Measurements from ENCODE around the gene NES.

The NES gene, protein sequence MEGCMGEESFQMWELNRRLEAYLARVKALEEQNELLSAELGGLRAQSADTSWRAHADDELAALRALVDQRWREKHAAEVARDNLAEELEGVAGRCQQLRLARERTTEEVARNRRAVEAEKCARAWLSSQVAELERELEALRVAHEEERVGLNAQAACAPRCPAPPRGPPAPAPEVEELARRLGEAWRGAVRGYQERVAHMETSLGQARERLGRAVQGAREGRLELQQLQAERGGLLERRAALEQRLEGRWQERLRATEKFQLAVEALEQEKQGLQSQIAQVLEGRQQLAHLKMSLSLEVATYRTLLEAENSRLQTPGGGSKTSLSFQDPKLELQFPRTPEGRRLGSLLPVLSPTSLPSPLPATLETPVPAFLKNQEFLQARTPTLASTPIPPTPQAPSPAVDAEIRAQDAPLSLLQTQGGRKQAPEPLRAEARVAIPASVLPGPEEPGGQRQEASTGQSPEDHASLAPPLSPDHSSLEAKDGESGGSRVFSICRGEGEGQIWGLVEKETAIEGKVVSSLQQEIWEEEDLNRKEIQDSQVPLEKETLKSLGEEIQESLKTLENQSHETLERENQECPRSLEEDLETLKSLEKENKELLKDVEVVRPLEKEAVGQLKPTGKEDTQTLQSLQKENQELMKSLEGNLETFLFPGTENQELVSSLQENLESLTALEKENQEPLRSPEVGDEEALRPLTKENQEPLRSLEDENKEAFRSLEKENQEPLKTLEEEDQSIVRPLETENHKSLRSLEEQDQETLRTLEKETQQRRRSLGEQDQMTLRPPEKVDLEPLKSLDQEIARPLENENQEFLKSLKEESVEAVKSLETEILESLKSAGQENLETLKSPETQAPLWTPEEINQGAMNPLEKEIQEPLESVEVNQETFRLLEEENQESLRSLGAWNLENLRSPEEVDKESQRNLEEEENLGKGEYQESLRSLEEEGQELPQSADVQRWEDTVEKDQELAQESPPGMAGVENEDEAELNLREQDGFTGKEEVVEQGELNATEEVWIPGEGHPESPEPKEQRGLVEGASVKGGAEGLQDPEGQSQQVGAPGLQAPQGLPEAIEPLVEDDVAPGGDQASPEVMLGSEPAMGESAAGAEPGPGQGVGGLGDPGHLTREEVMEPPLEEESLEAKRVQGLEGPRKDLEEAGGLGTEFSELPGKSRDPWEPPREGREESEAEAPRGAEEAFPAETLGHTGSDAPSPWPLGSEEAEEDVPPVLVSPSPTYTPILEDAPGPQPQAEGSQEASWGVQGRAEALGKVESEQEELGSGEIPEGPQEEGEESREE (N-terminal part only)

DNA sequence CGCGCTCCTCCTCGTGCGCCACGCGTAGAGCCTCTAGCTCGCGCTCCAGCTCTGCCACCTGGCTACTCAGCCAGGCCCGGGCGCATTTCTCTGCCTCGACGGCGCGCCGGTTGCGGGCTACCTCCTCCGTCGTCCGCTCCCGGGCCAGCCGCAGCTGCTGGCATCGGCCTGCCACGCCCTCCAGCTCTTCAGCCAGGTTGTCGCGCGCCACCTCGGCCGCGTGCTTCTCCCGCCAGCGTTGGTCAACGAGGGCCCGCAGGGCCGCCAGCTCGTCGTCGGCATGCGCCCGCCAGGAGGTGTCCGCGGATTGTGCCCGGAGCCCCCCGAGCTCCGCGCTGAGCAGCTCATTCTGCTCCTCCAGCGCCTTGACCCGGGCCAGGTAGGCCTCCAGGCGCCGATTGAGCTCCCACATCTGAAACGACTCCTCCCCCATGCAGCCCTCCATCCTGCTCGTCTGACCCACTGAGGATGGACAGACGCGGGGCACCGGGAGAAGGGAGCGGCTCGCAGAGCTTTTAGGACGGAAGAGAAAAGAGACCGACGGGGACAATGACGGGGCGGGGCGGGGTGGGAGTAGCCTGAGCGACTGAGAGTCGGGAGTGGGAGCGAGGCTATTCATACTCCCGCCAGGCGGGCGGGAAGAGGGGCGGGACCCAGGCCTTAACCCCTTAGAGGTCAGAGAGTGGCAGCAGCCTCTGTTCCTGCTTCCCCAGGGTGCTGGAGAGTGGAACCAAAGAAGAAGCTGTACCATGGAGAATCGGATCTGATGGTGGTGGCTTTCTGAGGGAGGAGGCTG, at the start of gene NES:
Gene NES, minus strand, starts transcription at position 588 of the 796 bp plus-strand sequence. Its CDS starts 143 bp downstream, at position 445.
- DNase-seq = peak; percentile 32

DNA sequence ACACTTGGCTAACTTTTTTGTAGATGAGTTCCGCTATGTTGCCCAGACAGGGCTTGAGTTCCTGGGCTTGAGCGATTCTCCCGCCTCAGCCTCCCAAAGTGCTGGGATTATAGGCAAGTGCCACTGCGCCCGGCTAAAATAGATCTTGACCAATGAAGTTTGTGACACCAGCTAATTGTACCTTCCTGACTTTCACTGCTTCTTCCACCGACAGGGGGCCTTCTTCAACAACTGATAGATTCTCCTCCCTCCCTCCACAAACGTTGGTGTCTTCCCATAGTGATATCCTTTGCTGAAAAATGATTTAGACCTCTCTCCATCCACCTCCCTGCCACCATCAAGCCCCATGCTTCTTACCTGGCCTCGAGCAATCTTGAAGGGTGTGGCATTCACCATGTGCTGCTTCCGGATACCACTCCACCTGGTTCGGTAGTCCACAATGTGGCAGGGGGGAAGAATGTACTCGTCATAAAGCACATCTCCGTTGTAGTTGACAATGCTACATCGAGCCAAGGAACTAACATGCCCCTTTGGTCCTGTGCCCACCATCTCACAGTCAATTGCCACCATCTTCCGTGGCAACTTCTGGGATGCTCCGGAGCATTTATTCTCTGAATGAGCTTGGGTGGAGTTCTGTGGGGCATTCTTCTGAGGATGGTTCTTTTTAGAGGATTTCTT, 49.5 kb upstream of the NES start:
- DNase-seq = peak; percentile 79

DNA sequence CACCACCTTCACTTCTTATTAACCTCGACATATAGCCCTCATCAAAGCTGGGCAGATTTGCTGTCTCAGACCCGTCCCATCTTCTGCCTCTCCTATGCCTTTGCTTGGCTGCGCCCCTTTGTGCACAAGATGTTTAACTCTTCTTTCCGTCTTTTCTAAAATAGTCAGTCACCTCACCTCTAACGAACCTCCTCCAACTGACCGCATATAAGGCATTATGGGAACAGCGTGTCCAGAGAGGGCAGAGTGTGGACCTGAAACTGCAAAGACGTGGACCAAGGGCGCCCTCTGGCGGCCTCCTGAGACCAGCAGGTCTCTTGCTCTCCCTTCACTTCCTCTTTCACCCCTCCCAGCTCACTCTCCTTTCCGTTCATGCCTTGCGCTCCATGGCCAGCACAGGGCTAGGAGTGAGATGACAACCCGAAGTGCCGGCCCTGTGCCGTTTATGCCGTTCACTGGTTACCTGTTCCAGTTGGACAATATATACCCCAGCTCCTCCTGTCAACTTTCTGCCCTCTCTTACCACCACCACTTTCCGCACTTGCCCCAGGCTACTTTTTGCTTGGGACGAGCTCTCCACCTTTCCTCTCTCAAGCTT, 48.6 kb upstream of the NES start:
- peak; percentile 93 for DNase-seq

DNA sequence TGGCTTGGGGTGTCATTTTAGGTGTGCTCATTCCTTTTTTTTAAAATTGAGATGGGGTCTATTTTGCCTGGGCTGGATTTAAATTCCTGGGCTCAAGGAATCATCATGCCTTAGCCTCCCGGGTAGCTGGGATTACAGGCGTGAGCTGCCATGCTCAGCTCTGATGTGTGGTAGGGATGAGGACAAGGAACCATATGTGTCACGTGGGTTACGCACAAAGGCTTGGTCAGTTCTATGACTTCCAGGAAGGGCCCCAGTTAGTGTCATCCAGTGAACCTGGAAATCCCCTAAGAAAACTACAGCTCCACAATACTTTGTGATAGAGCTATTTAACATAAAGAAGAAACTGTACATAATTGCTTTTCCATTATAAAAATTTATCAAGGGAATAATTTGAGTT, 44.3 kb upstream of the NES start:
- no peak for DNase-seq

DNA sequence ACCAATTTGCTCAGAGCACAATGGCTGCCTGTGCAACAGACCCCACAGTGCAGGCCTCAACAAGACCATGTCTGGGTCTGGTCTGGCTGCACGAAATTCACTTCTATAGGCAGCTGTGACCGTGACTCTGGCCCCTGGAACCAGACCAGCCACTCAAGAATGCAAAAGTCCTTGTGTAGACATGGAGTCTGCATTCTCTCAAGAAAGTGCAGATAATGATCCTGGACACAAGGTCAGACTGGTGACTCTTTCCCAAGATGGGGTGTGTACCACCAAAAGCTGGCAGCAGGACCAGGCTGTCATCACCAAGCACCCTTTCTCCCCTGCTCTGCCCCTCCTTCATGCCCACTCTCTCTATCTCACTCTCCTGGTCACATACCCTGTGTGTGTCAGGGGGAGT, 43.9 kb upstream of the NES start:
- no peak for DNase-seq

DNA sequence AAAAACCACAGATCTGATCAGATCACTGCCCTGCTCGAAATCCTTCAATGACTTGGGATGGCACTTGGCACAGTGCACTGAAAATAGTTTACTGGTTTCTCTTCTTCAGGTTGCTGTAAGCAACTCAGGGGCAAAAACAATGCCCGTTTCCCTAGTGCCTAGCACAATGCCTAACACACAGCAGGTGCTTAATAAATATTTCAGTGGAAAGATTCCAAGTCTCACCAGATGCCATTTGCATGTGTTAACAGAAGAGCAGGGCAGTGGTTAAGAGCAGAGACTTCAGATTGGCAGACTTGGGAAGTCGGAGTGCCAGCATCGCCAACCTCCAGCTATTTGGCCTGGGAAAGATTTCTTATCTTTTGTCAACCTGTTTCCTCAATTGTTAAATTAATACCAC, 40.1 kb upstream of the NES start:
- DNase-seq = no peak

DNA sequence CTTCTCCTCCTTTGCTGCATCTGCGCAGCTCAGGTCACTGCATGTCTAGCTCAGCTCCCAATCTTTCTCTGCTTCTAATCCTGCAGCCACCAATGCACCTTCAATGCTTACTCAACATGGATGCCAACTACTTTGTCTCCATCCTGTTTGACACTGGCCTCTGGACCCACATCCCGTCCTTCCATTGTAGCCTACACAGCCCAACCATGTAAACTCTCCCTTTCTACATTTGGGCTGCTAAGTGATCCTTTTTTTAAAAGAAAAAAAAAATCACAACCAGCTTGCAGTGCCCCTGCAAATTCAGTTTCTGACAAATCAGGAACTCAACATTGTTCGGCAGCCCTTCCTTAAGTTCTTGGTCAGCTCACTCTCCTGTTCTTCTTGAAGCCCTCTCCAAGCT, 37.6 kb upstream of the NES start:
- DNase-seq = no peak

DNA sequence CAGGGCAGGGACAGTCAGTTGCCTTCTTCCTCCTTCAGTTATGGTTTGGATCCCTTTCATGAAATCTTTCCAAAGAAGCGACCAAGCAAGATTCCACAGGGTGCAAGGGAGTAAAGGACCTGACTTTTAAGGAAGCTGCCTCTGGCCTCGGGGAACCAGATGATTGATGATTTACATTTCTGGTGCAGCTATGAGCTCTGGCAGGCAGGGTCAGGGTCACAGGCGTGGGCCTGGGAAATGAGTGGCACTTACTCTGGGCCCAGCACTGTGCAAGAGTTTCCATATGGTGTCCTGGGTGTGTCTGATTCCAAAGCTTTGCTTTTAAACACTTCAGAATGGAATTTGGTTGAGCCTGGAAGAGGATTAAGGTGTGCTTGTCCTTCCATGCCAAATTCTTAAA, 35.4 kb upstream of the NES start:
- DNase-seq = no peak

DNA sequence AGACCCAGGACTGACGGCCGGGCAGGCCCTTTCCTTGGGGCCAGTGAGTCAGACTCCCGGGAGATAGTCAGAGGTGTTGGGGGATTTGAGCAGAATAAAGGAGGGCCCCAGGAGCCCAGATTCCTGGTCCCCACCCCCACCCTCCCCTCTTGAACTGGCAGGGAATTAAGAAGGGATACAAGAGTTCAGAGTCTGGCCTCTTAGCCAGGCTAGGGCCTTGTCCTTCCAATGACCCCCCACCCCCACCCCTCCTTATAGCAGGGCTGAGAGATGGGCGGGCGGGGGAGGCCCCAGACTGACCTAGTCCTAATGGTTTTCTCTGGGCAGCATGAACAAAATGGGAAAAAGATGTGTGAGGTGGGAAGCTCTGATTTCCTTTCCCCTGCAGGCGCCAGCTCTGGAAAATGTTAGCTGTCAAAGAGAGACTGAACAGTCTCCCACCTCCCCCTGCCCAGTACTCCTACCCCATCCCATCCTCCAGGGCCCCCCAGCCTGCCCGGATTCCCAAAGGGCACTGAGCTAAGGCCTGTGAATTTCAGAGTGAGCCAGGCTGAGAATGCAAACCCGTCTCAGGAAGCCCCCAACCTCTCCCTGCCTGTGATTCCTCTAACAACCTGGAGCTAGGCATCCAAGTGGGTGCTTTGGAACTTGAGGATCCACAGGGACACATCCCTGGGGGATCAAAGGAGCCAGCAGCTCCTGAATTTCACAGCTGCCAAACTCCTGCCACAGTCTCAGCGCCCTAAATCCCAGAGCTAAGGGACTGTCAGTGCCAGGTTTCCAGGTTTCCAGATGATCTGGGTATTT, 34.0 kb upstream of the NES start:
- no peak for DNase-seq

DNA sequence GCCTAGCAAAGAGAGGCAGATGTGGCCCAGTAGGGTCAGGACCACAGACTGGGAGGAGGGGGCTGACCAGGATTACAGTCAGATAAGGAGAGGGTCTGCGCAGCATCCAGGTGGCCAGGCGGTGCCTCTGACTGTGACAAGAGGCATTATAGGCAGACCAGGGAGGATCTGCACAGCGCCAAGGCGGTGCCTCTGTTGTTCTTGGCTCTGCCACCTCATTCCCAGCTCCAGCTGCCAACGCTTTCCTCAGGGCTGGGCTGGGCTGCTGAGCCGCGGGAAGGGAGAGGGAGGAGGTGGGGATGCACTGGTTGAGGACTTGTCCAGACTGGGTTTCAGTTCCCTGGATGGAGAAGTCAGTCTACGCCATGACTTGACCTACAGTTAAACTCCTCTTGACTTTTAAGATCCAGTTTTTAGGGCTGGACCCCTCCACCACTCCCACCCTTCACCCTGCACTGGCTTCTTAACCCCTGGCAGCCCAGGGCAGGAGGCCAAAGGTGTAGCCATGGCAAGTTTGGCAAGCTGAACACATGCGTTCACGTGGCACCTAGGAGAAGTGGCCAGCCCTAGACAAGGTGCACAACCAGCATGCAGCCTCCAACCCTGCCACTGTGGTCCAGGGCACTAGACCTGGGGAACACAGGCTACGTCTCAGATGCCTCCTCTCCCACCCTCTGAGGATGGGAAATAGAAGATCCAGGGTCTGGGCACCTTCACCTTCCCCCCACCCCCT, 32.7 kb upstream of the NES start:
- DNase-seq = peak; percentile 68

DNA sequence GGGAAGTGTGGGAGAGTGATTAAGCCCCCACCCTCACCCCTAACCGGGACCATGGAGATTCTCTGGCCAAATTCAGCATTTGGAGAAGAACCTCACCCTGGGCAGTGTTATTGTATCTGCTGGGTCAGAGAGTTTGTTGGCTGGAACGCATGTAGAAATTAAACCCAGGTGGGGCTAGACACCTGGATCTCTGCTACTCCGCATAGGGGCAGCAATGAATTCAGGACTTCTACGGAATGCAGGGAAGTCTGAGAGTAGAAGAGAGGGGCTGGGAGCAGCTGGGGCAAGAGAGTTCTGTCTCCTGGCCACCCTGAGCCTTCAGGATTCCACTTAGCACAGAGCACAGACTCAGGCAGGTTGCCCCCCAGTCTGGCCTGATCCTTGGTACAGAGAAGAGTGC, 31.8 kb upstream of the NES start:
- DNase-seq = no peak

DNA sequence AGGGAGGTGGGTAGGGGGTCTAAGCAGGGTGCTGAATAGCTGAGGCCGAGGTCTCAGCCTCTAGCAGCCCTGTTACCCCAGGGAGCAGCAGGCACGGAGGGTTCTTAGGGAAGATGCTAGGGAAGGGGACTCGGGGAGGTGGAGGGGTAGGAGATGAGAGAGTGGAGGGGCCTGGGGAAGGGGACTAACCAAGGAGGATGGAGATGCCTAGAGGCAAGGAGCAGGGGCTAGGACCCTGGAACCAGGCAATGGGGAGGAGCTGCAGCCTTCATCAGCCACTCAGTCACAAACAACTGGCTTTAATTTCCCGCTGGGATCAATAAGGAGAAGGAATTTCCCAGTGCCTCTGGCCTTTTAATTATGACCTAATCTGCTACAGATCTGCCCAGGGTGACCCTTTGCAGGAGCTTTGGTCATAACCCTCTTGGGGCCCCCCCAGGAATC, 31.0 kb upstream of the NES start:
- DNase-seq = no peak

DNA sequence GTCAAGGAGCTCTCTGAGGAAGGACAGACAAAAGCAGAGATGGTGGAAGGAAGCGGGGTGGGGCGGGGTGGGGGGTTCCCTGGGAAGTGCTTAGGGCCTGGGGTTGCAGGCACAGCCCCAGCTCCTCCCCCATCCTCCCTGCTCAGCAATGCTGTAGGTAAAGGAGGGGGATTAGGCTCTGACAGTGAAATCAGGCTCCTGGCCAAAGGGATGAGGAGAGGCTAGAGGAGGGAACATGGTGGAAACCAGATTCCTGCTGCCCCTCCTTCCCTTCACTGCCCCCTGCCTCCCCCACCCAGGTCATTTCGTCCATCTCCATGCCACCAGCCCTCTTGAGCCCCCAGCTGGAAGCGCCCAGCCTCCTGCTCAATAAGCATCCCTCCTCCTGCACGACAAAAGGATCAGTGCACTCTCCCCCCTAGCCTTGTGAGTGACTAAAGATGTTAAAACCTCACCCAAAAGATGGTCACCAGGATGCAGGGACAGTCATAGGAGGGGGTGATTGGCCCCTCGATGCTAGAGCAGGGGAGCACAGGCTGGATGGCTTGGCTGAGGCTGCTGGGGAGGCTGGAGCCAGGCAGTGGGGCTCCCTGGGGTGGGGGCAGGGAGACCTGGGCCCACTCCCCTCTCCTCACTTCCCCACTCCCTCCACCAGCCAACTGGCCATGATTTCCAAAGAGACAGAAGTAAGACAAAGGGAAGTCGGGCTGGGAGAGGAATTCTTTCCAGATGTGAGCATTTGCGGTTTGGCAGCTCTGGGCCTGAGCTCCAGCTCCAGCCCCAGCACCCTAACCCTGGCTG, 30.4 kb upstream of the NES start:
- DNase-seq = no peak

DNA sequence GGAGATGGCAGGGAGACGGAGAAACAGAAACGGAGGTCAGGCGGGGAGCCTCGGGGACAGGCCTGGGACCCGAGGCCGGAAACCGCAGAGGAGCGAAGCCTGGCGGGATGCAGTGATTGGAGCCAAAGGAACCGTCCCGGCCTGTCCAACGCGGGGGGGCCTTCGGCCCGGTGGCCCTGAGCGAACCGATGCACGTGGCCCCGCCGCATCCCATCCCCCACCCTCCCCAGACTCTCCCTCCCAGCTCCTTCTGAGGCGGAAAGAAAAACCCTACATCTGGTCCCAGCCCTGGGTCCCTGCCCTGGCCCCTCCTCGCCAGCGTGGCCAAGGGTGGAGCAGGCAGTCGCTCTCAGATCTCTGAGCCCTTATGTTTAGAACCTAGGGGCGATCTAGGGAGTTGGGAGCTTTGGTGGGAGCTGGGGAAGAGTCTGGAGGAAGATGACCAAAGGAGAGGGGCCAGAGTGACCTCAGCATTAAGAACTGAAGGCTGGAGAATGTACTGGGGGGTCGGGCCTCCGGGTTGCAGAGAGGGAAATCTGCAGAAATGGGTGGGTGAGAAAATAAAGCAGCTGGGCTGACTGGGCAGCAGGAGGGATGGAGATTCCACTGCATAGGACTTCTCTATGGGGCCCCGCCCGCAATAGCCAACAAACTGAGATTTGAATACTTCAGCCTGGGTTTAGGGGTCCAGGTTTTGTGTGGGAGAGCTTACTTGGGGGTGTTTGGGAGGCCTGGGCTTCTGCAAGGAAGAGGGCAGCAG, 29.6 kb upstream of the NES start:
- DNase-seq = no peak

DNA sequence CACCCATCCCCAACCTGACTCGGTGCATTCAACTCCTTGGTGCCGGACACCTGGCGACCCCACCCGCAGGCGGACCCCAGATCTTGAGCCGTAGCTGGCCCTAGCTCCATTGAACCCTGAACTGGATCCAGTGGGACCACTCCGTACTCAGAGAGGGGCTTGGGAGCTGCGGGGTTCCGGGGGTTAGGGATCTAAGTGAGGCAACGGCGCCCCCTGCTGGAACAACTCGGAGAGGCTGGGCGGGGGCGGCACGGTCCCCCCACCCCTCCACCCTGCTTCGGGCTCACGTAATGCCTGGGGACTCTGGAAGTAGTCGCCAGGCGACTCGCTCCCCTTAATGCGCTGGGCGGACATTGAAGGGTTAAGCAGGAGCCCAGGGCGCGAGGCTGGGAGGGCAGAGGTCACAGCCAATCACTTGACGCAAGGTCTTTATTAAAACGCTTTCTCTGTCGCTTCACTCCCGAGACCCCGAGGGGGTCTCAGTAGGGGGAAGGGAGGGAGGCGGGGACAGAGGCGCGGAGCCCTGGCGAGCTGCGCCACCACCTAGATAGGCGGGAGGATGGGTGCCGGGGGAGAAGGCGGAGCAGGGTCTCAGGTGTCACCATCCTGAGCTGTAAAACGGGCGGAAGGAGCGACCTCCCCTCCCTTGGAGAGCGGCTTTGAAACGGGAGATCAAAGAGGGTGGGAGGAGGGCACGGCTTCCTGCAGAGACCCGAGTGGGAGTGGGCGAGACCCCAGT, 28.9 kb upstream of the NES start:
- DNase-seq = no peak

DNA sequence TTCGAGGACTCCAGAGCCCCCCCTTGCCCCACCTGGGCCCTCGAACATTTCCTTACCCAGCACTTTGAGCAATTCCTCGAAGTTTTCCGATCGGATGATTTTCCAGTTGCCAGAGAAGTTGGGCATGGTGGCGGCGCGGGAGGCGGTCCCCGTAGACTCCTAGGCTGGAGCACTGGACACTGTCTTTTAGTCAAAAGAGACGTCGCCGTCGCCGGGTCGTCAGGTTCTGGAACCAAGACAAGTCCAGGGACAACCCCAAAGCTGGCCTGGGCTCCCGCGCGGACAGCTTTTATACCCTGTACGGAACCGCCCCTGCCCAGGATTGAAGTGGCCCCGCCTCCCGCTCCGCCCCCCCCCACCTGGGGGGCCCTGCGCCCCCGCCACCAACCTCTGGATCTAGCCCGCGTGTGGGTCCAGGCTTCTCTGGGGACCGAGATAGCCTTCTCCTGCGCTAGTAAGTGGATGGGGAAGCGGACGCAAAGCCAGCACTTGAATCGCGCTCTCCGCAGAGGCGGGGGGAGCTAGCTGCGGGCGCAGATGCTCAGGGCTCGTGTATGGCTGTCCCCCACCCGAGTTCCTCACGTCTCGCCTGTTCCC, 28.2 kb upstream of the NES start, which contains the start of gene CRABP2:
Gene CRABP2, minus strand, starts transcription at position 263 of the 597 bp plus-strand sequence. Its CDS starts 137 bp downstream, at position 126.
- no peak for DNase-seq

DNA sequence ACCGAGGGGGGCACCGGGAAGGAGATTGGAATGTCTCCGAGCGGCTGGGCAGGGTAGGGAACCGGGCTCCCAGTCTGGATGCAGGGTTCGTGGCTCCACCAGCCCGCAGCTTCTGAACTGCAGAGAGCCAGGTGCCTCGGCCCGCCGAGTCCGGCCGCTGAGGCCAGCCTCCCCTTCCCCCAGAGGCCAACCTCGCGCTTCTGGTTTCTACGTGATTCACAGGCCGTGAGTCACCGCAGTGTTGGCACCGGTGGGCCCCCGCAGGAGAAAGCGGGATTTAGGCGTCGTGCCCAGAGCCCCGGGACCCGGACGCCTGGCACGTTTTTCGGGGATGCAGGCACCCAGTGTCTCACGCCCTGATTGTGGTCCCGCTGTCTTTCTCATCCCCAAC, 27.7 kb upstream of the NES start:
- no peak for DNase-seq

All from SHP77 treated with DMSO at 0.1 percent for 48 hours (cell line).